ENCODE measurements around the gene GALE.

DNA sequence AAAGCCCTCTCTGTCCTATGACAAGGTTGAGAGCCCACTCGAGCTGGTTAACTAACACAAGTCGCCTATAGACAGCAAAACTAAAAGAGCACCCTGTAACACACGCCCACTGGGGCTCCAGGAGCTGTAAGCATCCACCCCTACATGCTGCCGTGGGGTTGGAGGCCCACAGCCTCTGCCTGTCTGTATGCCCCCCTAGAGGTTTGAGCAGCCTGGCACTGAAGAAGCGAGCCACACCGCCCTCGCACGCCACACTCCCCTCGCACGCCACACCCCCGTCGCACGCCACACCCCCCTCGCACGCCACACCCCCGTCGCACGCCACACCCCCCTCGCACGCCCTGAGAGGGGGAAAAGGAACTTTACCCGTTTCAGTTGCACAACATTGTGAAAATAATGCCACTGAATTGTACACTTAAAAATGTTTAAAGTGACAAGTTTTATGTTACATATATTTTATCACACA lies 37.9 kb upstream of the GALE start:
- TF ChIP-seq, protein P1, sequence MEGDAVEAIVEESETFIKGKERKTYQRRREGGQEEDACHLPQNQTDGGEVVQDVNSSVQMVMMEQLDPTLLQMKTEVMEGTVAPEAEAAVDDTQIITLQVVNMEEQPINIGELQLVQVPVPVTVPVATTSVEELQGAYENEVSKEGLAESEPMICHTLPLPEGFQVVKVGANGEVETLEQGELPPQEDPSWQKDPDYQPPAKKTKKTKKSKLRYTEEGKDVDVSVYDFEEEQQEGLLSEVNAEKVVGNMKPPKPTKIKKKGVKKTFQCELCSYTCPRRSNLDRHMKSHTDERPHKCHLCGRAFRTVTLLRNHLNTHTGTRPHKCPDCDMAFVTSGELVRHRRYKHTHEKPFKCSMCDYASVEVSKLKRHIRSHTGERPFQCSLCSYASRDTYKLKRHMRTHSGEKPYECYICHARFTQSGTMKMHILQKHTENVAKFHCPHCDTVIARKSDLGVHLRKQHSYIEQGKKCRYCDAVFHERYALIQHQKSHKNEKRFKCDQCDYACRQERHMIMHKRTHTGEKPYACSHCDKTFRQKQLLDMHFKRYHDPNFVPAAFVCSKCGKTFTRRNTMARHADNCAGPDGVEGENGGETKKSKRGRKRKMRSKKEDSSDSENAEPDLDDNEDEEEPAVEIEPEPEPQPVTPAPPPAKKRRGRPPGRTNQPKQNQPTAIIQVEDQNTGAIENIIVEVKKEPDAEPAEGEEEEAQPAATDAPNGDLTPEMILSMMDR (conservative IDR thresholded peaks at IDR 0.05; ENCODE audit: low read length): no peak
- no peak for TF ChIP-seq EZH2phosphoT487 (IDR thresholded peaks at IDR 0.05; ENCODE audit: borderline replicate concordance)

Data from Loucy (cell line).